KG1 (cell line): ENCODE data around the gene EFCAB6.

ENCODE experiments used
- DNase-seq: peaks from one replicate; lab custom pipeline; 2025; lab: John Stamatoyannopoulos, UW

EFCAB6 gene

DNA sequence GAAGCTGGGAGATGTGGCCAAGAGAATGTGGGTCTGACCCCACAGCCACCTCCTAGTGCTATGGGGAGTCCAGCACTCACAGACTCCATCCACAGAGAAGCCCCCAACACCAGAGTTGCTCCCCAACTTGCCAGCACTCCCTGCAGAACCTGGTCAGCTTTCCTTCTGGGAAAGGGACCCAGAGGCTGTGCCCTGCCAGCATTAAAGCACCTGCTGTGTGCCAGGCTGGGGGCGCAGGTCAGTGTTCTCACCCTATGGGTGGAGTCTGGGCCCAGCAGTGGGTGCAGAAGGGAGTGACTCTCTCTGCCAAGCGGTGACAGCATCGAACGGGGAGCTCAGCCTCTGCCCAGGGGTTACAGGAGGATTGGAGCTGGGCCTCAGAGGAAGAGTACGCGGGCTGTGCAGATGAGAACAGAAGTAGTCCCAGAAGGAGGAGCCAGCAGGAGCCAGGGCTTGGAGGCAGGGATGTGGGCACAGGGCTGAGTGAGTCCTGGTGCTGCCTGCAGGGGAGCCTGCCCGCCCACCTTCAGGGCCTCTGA lies 285.9 kb downstream of the EFCAB6 start:
- DNase-seq, result no peak

DNA sequence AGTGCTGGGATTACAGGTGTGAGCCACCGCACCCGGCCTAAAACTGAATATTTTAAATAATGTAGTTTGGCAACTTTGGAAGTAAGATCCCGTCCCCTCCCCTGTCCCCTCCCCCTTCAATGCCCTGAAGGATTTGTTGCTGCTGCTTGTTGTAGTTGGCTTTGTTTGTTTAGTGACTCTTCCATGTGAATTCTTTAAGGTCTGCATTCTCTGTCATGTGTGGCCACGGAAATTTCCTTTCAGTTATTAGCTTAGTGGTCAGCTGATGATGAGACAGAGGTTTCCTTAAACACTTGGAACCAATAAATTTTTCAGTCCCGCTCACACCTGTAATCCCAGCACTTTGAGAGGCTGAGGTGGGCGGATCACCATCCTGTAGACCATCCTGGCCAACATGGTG lies 290.4 kb downstream of the EFCAB6 start:
- no peak for DNase-seq

DNA sequence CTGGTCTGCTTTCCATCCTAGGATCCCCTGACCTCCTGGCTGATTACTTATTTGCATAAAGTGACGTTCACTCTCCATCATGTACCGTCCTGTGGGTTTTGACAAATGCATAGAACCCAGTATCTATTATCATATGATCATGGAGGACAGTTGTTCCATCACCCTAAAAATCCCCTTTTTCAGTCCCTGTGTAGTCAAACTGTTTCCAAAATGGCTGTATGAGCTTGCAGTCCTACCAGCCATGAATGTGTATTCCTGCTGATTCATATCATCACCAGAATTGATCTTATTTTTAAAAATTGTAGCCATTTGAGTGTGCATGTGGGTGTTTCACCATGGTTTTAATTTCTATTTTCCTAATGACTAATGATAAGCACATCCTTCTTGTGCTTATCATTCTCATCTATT lies 291.5 kb downstream of the EFCAB6 start:
- no peak for DNase-seq

DNA sequence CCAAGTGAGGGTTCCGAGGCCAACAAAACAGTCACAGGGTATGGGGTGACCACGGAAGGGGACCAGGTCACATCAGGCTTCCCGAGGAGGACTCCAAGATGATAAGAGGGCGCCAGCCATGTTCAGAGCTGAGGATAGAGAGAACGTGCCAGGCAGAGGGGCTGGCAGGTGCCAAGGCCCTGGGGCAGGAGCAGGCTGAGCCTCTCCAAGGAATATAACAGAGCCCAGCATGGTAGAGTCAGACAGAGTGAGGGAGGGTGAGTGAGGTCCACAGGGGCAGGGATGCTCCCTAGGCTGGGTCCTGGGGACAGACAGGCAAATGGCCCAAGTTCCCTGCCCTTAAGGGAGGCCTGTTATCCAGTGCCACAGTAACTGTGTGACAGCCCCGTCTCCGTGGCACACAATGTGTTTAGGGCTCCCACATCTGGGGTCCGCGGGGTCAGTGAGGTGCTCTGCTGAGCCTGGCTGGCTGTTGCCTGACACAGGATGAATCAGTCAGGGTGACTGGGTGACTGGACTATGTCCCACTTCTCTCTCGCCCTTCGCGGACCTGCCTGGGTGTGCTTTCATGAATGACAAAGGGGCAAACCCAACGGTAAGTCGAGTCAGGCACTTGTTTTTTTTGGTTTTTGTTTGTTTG lies 295.0 kb downstream of the EFCAB6 start:
- DNase-seq, result no peak

DNA sequence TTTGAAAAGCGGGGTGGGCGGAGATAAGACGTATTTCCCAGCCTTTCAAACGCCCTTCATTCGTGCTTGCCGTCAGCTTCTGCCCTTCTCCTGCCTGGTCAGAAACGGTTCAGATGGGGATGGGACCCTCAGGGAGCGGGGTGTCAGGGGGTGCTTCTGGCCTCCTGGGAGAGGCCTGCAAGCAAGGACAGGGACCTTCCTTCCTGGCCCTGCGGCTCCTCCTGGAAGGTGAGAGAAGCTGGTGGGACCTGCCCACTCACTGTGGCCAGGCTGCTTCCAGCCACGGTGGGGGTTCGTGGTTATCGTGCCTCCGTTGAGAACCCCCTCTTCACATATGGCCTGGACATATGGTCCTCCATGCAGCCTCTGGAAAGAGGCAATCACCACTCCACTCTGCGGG lies 295.7 kb downstream of the EFCAB6 start:
- no peak for DNase-seq

DNA sequence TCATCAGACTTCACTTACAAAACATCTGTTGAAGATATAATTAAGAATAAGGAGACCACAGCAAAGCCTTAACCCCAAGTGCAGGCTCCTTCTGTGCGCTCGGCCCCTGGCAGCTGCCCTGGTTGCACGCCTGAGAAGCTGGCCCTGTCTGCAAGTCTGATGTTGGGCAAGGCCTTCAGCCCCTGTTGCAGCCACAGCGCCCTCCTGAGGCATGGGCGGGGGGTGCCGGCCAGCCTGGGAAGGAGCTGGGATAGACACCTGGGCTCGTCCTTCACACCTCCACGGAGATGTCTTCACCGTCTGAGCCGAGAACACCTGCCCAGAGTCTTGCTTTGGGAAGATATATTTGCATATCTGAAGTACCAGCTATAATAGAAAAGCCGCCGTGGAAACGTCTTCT lies 296.2 kb downstream of the EFCAB6 start:
- no peak for DNase-seq

DNA sequence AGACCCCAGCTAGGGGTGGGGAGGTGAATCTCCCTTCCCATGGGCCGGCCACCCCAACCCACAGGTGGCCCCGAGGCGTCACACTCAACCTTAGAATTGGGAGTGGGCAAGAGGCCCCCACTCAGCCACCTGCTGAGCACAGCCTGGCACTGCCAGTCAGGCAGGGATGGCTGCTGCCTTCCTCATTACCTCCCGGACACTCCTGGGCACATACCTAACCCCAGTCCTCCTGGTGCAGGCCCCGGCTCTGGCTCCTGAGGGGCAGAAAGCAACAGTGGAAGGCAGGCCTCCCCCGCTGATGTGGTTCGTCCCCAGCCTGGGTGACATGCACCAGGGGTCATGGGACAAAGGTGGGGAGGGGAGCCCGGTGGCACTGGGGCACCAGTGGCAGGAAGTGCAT lies 296.7 kb downstream of the EFCAB6 start:
- no peak for DNase-seq

DNA sequence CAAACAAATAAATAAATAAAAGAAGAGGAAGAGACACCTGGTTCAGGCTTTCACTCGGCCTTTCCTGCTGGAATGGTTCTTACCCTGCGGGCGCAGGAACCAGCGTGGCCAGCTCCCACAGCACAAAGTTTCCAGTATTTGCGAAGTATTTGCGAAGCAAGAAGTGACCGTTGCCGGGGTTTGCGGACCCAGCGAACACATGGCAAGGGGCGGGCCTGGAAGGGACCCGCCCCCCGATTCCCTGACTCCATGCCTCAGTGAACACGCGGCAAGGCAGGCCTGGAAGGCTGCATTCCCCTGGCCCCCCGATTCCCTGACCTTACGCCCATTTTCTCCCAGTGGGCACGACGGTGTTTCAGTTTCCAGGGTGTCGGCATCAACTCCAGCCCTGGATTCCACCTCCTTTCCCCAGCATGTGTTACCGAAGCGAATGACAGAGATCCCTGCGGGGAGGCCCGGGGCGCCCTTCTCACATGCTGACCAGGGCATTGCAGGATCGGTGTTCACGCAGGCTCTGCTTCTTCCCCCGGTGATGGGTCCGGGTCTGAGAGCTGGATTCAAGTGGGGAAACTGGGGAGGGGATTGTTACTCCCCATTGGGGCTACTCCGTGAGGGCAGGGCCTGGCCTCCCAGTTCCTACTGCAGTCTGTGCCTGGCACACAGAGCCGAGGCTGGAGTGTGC lies 297.5 kb downstream of the EFCAB6 start:
- DNase-seq, result no peak

DNA sequence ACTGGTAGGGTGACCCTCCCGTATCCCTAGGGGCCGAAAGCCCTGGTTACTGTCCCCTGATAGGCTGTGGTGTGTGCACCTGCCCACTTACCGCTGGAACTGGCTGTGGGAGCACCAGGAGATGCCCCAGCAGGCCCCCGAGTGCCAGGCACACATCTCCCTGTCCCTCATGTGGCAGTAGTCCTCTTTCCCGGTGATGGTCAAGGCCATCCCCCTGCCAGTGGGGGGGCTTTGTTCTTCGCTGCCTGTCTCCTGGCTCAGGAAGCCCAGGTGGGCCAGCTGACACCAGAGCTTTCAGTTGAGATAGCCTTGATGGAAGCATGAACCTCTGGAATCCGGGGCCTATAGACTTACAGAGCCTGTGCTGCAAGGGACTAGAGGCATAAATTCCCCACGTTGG lies 299.8 kb downstream of the EFCAB6 start:
- no peak for DNase-seq

DNA sequence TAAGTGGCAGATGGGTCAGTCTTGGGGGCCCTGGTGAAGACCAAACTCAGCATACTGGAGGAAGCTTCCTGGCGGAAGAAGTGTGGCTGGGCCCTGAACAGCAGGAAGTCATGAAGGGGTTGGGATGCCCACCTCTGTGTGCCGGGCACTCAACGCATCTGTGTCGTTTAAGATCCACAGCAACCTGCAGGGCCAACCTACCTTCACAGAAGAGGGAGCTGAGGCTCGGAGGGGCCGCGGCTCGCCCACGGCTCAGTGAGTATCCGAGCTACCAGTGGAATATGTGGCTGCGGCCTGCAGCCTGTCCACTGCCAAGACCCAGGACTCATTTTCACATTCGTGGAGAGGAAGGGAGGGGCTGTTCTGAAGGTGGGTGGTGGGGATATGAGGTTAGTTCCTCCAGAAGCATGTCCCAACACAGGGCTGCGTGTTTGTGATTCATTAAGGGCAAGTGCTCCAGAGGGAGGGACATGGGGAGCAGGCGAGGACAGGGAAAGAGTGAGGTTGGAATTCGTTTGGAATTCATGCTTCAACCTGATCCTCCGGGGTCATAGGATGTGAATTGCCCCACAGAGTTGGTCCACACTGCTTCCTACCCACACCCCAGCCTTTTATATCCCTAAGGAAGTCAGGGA lies 300.7 kb downstream of the EFCAB6 start:
- no peak for DNase-seq

DNA sequence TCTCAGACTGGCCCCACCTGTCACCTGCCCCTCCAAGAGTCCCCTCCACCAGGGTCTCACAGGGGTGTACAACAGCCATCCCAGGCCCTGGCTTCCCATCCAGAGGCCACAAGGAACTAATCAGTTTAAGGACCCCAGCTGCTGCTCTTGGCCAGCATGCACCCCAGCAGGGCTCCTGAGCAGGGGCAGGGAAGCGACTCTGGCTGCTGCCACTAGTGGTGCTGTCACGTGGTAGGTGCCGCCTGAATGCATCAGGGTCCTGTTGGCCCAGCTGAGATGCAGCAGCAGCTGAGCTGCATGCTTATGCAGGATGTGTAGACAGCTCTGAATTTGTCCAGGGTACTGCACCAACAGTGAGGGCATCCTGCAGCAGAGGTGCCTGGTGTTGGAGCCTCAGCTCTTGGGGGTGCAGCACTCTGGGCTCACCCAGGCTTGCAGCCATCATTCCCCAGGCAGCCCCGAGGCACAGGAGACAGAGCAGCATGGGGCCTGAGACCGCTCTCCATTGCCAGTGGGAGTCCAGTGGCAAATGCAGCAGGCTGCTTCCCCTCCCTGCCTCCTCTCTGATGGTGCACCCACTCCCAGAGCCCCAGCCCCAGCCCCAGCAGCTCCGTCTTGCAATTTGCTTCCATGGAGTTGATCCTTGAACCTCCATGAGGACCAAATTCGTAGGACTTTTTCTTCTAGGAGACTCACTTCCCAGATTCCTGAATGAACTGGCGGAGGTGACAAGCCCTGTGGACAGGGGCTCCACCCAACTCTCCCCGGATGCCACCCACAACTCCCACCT lies 301.6 kb downstream of the EFCAB6 start:
- DNase-seq, result no peak

DNA sequence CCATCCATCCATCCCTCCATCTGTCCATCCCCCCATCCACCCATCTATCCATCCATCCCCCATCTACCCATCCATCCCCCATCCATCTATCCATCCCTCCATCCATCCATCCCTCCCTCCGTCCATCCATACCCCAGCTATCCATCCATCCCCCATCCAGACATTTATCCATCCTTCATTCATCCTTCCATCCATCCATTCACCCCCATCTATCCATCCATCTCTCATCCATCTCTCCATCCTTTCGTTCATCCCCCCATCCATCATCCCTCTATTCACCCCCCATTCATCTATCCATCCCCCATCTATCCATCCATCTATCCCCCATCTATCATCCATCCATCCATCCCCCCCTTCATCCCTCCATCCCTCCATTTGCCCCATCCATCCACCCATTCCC lies 302.8 kb downstream of the EFCAB6 start:
- DNase-seq, result no peak

DNA sequence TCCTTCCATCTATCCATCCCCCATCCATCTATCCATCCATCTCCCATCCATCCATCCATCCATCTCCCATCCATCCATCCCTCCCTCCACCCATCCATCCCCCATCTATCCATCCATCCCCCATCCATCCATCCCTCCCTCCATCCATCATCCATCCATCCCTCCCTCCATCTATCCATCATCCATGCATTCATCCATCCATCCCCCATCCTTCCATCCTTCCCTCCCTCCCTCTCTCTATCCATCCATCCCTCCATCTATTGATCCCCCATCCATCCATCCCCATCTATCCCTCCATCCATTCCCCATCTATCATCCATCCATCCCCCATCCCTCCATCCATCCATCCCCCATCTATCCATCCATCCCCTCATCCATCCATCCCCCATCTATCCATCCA lies 303.6 kb downstream of the EFCAB6 start:
- no peak for DNase-seq

DNA sequence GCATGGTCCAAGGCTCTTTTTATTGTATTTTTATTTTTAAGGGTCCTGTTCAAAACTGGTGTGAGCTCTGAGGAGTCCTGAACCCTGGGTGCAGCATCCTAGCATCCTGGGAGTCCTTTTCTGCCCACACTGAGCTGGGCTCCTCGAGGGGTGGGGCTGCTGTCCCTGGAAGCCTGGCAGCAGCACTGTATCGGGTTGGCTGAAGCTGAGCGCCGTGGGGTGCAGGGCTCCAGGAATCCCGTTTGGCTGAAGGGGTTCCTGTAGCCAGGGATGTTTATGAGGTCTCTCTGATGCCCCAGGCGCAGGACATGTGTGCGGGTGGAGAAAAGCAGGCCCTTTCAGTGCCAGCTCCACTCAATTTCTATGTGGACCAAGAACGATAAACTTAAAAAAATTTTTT lies 304.9 kb downstream of the EFCAB6 start:
- no peak for DNase-seq

DNA sequence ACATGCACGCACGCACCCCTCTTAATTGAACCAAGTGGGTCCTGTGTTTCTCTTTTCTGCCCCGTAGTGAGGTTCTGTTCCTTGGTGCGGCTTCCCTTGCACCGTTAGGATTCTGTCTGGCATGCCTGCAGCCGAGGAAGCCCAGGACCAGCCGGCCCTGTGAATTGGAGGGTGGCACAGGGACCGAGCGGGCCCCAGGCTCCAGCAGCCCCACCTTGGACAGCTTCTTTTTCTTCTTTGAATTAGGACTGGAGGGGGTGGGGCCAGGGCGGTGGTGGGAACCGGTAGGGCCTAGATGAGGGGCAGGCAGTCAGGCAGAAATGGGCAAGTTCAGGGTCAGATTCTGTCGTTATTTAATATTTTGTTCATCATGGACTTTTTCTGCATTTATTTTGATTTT lies 305.6 kb downstream of the EFCAB6 start:
- DNase-seq, result no peak

DNA sequence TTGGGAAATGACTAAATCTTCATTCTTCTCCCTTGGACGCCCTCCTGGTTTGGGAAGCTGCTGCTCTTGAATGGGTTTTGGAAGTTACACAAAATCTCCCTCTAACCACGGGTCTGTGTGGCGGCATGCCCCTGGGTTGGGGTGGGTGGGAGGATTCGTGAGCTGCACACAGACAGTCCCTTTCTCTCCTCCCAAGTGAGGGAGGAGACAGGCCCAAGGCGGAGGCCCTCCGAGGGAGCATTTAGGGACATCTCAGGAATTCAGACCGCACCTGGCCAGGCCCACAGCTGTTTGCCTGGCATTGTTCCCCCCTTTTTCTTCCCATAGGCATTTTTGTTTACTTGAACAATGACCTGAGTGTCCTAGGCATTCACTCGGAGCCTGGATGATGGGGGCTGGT lies 306.2 kb downstream of the EFCAB6 start:
- DNase-seq, result no peak

DNA sequence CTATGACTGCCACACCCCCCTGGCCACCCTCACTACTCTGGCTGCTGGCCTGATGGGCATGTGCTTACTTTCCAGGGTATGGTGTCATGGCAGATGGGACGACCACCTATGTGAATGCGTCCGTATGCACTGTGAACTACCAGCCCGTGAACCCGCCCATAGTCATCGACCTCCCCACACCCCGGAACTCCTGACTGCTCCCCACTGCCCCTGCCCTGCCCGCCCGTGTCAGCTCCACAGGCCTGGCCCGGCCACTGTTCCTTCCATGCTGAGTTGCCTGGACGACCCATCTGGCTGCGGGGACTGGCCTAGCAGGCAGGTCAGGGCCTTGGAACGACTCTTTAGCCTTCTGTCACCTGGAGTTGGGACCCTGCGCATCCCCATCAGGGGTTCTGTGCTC lies 306.7 kb downstream of the EFCAB6 start:
- no peak for DNase-seq

DNA sequence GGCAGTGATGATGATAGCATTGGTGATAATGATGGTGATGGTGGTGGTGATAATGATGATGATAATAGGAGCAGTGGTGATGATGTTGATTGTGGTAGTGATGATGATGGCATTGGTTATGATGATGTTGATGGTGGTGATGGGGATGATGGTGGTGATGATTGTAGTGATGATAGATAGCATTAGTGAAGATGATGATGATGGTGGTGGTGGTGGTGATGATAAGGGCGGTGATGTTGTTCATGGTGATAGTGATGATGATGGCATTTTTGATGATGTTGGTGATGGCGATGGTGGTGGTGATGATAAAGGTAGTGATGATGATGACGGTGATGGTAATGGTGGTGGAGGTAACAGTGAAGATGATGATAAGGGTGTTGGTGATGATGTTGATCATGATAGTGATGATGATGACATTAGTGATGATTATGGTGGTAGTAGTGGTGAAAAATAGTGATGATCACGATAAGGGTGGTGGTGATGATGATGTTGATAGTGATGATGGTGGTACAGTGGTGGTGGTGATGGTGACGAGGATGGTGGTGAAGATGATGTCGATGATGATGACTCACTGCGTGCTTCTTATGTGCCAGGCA lies 307.3 kb downstream of the EFCAB6 start:
- DNase-seq, result no peak

DNA sequence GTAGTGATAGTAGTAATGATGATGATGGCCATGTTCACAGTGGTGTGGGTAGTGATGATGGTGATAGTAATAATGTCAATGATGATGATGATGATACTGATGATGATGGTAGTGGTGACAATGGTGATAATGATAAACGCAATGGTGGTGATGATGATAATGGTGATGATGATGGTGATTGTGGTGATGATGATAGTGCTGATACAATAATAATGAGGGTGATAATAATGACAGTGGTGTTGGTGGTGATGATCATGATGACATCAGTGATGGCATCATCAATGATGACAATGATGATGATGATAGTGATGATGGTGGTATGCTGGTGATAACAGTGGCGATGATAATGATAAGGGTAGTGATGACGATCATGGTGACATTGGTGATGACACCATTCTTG lies 308.0 kb downstream of the EFCAB6 start:
- DNase-seq, result no peak

DNA sequence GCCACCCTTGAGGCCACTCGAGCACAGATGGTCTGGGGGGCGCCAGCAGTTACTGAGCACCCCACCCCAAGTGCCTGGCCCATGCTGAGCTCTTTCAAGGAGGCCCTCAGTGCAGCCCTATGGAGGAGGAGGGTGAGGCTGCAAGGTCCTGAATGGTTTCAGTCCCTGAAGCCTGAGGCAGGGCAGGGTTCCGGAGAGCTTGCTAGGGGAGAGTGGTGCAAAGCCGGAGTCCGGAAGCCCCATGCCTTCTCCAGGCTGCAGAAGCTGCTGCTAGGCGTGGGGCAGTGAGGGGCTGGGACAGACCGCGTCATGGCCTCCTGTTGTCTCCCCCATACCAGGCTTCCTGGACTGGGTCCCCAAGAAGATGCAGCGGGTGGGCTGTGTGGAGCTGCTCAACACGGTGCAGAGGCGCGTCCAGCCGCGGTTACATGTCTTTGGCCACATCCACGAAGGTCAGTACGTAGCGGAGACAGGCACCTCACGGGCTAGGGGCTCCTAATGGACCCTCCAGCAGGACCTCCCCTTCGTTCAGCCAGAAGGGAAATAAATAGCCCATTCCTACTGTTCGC lies 309.7 kb downstream of the EFCAB6 start:
- no peak for DNase-seq

DNA sequence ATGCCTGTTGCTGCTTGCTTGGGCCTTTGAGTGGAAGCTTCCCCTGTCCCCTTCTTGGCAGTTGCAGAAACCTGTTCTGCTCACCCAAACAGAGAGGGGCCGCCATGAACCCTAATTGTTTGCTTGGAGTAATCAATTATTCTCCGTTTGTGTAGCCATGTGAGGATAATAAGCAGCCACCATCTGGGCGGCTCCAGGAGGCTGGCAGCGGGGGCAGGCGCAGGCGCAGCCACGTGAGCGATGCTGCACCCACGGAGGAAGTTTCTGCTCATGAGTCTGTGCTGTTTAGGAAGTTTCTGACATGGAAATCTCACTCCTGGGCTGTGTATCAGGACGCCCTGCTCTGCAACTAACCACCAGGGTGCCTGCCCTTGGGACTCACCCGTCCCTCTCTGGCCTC lies 310.2 kb downstream of the EFCAB6 start:
- DNase-seq, result no peak
